Measurements from ENCODE around the gene MAN1A1. TPM values are rescaled to one million over a fixed set of nuclear protein-coding genes. Genes with fewer than 3 reads are reported as not detected.
A peak's percentile ranks its signal among the peaks of the same experiment; 100 is the strongest.

The MAN1A1 gene
- total and polyA plus RNA-seq, 7 donors = 10.2 to 143 (median 81.9) TPM

GRCh38 chr6:119344306-119344705 is 5.3 kb downstream of the MAN1A1 start:
- H3K4me3 ChIP-seq = peak overlapping the region in 1 of 4 donors; percentile 4
- peak overlapping the region in 2 of 4 donors; percentile 28 to 29 for H3K27ac ChIP-seq
- 22 to 50% methylated on average over 1 of the region's 1 CpG for WGBS, 2 donors
- intact Hi-C loops (cut with DNase I) = loop anchor here (10.0 kb wide), 1 partner anchor 270 kb away; the partner anchor contains the start of gene FAM184A
- no peak for DNase-seq
- H3K27me3 ChIP-seq = no peaks in the 10 kb centered on the region
- peaks cover 0 to 77% (median 54%) of the 10 kb centered on the region in 4 donors for H3K4me1 ChIP-seq
- no peaks in the 10 kb centered on the region for H3K9me3 ChIP-seq
- H3K36me3 ChIP-seq = no peaks in the 10 kb centered on the region
- TF ChIP-seq POLR2AphosphoS5 (IDR thresholded peaks at IDR 0.05) (no peak), EP300 (IDR thresholded peaks at IDR 0.05) (no peak), POLR2A (IDR thresholded peaks at IDR 0.05) (no peak)
- TF ChIP-seq, protein P1, sequence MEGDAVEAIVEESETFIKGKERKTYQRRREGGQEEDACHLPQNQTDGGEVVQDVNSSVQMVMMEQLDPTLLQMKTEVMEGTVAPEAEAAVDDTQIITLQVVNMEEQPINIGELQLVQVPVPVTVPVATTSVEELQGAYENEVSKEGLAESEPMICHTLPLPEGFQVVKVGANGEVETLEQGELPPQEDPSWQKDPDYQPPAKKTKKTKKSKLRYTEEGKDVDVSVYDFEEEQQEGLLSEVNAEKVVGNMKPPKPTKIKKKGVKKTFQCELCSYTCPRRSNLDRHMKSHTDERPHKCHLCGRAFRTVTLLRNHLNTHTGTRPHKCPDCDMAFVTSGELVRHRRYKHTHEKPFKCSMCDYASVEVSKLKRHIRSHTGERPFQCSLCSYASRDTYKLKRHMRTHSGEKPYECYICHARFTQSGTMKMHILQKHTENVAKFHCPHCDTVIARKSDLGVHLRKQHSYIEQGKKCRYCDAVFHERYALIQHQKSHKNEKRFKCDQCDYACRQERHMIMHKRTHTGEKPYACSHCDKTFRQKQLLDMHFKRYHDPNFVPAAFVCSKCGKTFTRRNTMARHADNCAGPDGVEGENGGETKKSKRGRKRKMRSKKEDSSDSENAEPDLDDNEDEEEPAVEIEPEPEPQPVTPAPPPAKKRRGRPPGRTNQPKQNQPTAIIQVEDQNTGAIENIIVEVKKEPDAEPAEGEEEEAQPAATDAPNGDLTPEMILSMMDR (IDR thresholded peaks at IDR 0.05) = no peak

DNA sequence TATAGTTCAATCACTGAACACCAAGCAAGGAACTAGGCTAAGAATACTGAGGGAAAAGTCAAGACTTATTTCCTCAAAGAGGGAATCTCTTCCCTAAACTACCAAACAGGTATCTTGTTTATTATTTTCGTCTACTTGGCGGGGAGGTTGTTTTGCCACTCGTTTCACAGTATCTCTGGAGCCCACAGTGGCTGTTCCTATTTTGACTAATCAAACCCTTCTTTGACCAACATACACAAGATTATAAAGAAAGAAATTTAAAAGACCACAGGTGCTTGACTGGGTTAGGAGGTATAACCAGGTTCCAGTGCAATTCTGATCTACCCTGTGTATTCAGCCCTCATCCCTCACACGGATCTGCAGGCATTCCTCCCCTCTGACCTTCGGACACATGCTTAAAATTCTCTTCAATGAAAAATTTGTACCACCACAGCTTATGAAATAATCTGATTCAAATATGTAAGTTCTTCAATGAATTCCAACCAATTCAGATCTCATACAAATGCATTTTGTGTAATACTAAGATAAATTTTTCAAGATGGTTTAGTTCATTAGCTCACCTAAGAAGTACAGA is 5.9 kb downstream of the MAN1A1 start:
- 83 to 85% methylated on average over 5 of the region's 5 CpGs for WGBS, 2 donors
- Histone ChIP-seq H3K27ac (peak overlapping the region in 1 of 4 donors; percentile 29), H3K9me3 (no peaks in the 10 kb centered on the region), H3K36me3 (no peaks in the 10 kb centered on the region), H3K4me3 (no peak overlapping the region), H3K27me3 (no peaks in the 10 kb centered on the region), H3K4me1 (peaks cover 0 to 81% (median 59%) of the 10 kb centered on the region in 4 donors)
- intact Hi-C loops (cut with DNase I) = loop anchor here (10.0 kb wide), 1 partner anchor 269 kb away; the partner anchor contains the start of gene FAM184A
- TF ChIP-seq POLR2AphosphoS5 (IDR thresholded peaks at IDR 0.05) (no peak), EP300 (IDR thresholded peaks at IDR 0.05) (no peak), POLR2A (IDR thresholded peaks at IDR 0.05) (no peak)
- TF ChIP-seq, protein P1 (IDR thresholded peaks at IDR 0.05) = no peak
- DNase-seq = no peak

- Histone ChIP-seq H3K9me3 (no peaks in the 10 kb centered on the region), H3K27me3 (no peaks in the 10 kb centered on the region), H3K4me3 (no peak overlapping the region), H3K36me3 (no peaks in the 10 kb centered on the region), H3K4me1 (peaks cover 0 to 86% (median 64%) of the 10 kb centered on the region in 4 donors), H3K27ac (no peak overlapping the region)
- no peak for TF ChIP-seq EP300 (IDR thresholded peaks at IDR 0.05)
- WGBS, 2 donors = 83 to 92% methylated on average over 4 of the region's 4 CpGs
- no peak for DNase-seq
- intact Hi-C loops (cut with DNase I) = loop anchor here (10.0 kb wide), 1 partner anchor 268 kb away; the partner anchor contains the start of gene FAM184A
Observed at GRCh38 chr6:119343167-119343566, 6.4 kb downstream of the MAN1A1 start.

DNA sequence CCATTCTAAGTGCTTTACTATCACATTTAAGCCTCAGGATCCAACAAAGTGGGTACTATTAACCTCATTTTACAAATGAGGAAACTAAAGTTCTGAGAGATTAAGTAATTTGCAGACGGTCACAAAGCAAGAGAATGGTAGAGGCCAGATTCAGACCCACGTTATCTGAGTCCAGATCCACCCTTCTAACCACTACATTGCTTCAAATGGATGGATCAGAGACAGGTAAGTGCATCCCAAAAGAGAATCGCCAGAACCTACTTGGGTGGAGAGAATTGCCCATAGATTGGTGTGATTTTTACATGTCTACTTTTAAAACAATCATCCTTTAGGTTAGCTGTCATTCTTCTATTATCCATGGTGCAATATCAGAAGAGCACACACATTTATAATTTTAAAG is 7.1 kb downstream of the MAN1A1 start:
- H3K4me1 ChIP-seq = peaks cover 0 to 89% (median 69%) of the 10 kb centered on the region in 4 donors
- H3K9me3 ChIP-seq = no peaks in the 10 kb centered on the region
- WGBS, 2 donors = 87 to 91% methylated on average over 3 of the region's 3 CpGs
- no peaks in the 10 kb centered on the region for H3K27me3 ChIP-seq
- intact Hi-C loops (cut with DNase I) = loop anchor here (10.0 kb wide), 1 partner anchor 268 kb away; the partner anchor contains the start of gene FAM184A
- no peaks in the 10 kb centered on the region for H3K36me3 ChIP-seq
- TF ChIP-seq, protein P1 (IDR thresholded peaks at IDR 0.05) = no peak
- no peak for TF ChIP-seq POLR2A (IDR thresholded peaks at IDR 0.05)
- TF ChIP-seq EP300 (IDR thresholded peaks at IDR 0.05) = no peak
- TF ChIP-seq POLR2AphosphoS5 (IDR thresholded peaks at IDR 0.05) = no peak
- H3K27ac ChIP-seq = no peak overlapping the region
- H3K4me3 ChIP-seq = no peak overlapping the region
- DNase-seq = no peak

- Histone ChIP-seq H3K27me3 (no peaks in the 10 kb centered on the region), H3K36me3 (no peaks in the 10 kb centered on the region), H3K9me3 (no peaks in the 10 kb centered on the region), H3K4me3 (no peak overlapping the region), H3K4me1 (peaks cover 0 to 89% (median 72%) of the 10 kb centered on the region in 4 donors), H3K27ac (peak overlapping the region in 2 of 4 donors; percentile 19 to 37)
- no peak for DNase-seq
- TF ChIP-seq POLR2AphosphoS5 (IDR thresholded peaks at IDR 0.05) (no peak), EP300 (IDR thresholded peaks at IDR 0.05) (no peak), POLR2A (IDR thresholded peaks at IDR 0.05) (no peak)
- TF ChIP-seq, protein P1 (IDR thresholded peaks at IDR 0.05) = no peak
- intact Hi-C loops (cut with DNase I) = loop anchor here (10.0 kb wide), 1 partner anchor 266 kb away; the partner anchor contains the start of gene FAM184A
- WGBS, 2 donors = 52 to 61% methylated on average over 8 of the region's 8 CpGs
Observed at GRCh38 chr6:119340796-119341487, 8.6 kb downstream of the MAN1A1 start.

All from sigmoid colon (tissue), 7 donors.